ENCODE measurements around the gene ELAVL2. TPM values are rescaled to one million over a fixed set of nuclear protein-coding genes. Genes with fewer than 3 reads are reported as not detected.

The ELAVL2 gene
- total RNA-seq, 1 experiment from 2014 or later: 35.9 TPM

GRCh38 chr9:23824830-23825591, 1.0 kb downstream of the ELAVL2 start (continued):
- TF ChIP-seq NR3C1 (CRISPR knock-in tag; conservative IDR thresholded peaks at IDR 0.05; ENCODE audit: low read depth): no peak
- no peak for TF ChIP-seq ZBTB21 (CRISPR knock-in tag; IDR thresholded peaks at IDR 0.05; ENCODE audit: borderline replicate concordance)
- TF ChIP-seq USF2 (CRISPR knock-in tag; IDR thresholded peaks at IDR 0.05): no peak; the same call in 1 of the 2 replicates
- no peak for TF ChIP-seq ERG (CRISPR knock-in tag; IDR thresholded peaks at IDR 0.05)
- no peak for TF ChIP-seq SOX15 (CRISPR knock-in tag; IDR thresholded peaks at IDR 0.05)
- TF ChIP-seq ZNF138 (CRISPR knock-in tag; conservative IDR thresholded peaks at IDR 0.05): no peak
- TF ChIP-seq ZNF532 (CRISPR knock-in tag; IDR thresholded peaks at IDR 0.05; ENCODE audit: borderline replicate concordance): no peak
- no peak for TF ChIP-seq ETV6 (CRISPR knock-in tag; IDR thresholded peaks at IDR 0.05)
- TF ChIP-seq IRF2 (CRISPR knock-in tag; IDR thresholded peaks at IDR 0.05; ENCODE audit: borderline replicate concordance, low read depth): no peak
- TF ChIP-seq E2F1 (CRISPR knock-in tag; IDR thresholded peaks at IDR 0.05): no peak
- no peak for TF ChIP-seq ZNF219 (CRISPR knock-in tag; IDR thresholded peaks at IDR 0.05; ENCODE audit: borderline replicate concordance)
- no peak for TF ChIP-seq NR1H2 (CRISPR knock-in tag; IDR thresholded peaks at IDR 0.05)
- TF ChIP-seq MXD4 (CRISPR knock-in tag; IDR thresholded peaks at IDR 0.05; ENCODE audit: borderline replicate concordance): no peak
- TF ChIP-seq AFF4 (CRISPR knock-in tag; IDR thresholded peaks at IDR 0.05; ENCODE audit: borderline replicate concordance): no peak
- TF ChIP-seq E2F5 (CRISPR knock-in tag; IDR thresholded peaks at IDR 0.05): no peak
- no peak for TF ChIP-seq USF1 (CRISPR knock-in tag; IDR thresholded peaks at IDR 0.05)
- 0 out of 2 replicates have a peak, but pooled peaks have one; percentile 40 for TF ChIP-seq CREM (CRISPR knock-in tag; IDR thresholded peaks at IDR 0.05)
- TF ChIP-seq GRHL2 (CRISPR knock-in tag; IDR thresholded peaks at IDR 0.05; ENCODE audit: insufficient replicate concordance, severe bottlenecking): no peak
- no peak for TF ChIP-seq MYBL2 (CRISPR knock-in tag; IDR thresholded peaks at IDR 0.05)
- TF ChIP-seq MLX (CRISPR knock-in tag; IDR thresholded peaks at IDR 0.05): no peak
- no peak for TF ChIP-seq JAZF1 (CRISPR knock-in tag; IDR thresholded peaks at IDR 0.05)
- TF ChIP-seq OVOL2 (CRISPR knock-in tag; IDR thresholded peaks at IDR 0.05; ENCODE audit: borderline replicate concordance): no peak
- TF ChIP-seq HMGA2 (CRISPR knock-in tag; IDR thresholded peaks at IDR 0.05): no peak
- TF ChIP-seq GABPB1 (CRISPR knock-in tag; IDR thresholded peaks at IDR 0.05): no peak
- no peak for TF ChIP-seq TP53 (CRISPR knock-in tag; IDR thresholded peaks at IDR 0.05)
